Lung (tissue), 12 donors: Measurements from ENCODE around the gene RNF141. TPM values are rescaled to one million over a fixed set of nuclear protein-coding genes. Genes with fewer than 3 reads are reported as not detected.

ENCODE experiments used
- ATAC-seq: fragments of 200-7000 bp; cut with Tn5 transposase; one replicate; pipeline ENCODE4 v1.9.1; 2020; ENCODE audit warnings: moderate number of reproducible peaks; ENCODE audit not compliant: insufficient read depth, low FRiP score
- DNase-seq, 3 donors: peaks; one replicate each; pipeline ENCODE4 v3.0.0-alpha.2; 2013 to 2017
- H3K27ac ChIP-seq, 2 donors: one replicate each; pipeline ENCODE4 v1.5.1; 2013; ENCODE audit warnings: mild to moderate bottlenecking in 2 of 2, moderate library complexity in 2 of 2, control low read depth in 1 of 2, inconsistent platforms in 1 of 2, low read depth in 1 of 2, low read length in 1 of 2
- H3K27me3 ChIP-seq, 3 donors: one replicate each; pipeline ENCODE4 v1.5.1; 2013; ENCODE audit warnings: low read length in 2 of 3; ENCODE audit not compliant: control insufficient read depth in 3 of 3, insufficient read depth in 3 of 3
- H3K36me3 ChIP-seq, 4 donors: one replicate each; pipeline ENCODE4 v1.5.1; 2013; ENCODE audit warnings: low read length in 4 of 4, mild to moderate bottlenecking in 1 of 4, moderate library complexity in 1 of 4; ENCODE audit not compliant: control insufficient read depth in 4 of 4, insufficient read depth in 4 of 4
- H3K4me1 ChIP-seq, 5 donors: one replicate each; pipeline ENCODE4 v1.5.1; 2013; ENCODE audit warnings: low read length in 5 of 5, mild to moderate bottlenecking in 2 of 5, moderate library complexity in 1 of 5; ENCODE audit not compliant: control insufficient read depth in 5 of 5, insufficient read depth in 5 of 5
- H3K4me3 ChIP-seq: one replicate; pipeline ENCODE4 v1.5.1; 2013; ENCODE audit warnings: mild to moderate bottlenecking, control low read depth, moderate library complexity
- H3K9ac ChIP-seq, 2 donors: one replicate each; pipeline ENCODE4 v1.5.1; 2013; ENCODE audit warnings: low read length in 2 of 2, control low read depth in 1 of 2; ENCODE audit not compliant: insufficient read depth in 1 of 2
- H3K9me3 ChIP-seq, 4 donors: one replicate each; pipeline ENCODE4 v1.5.1; 2013; ENCODE audit warnings: low read length in 3 of 4, mild to moderate bottlenecking in 1 of 4, moderate library complexity in 1 of 4; ENCODE audit not compliant: control insufficient read depth in 4 of 4, insufficient read depth in 3 of 4
- WGBS, 2 donors: extraction: QIAGEN DNeasy Blood & Tissue Kit; methylation state at CpG; one replicate each; pipeline ENCODE4 v1.1.7; 2013; 5-methylcytosine and 5-hydroxymethylcytosine counted together
- polyA plus RNA-seq, 2 donors: library from polyadenylated mRNA; stranded (reverse); fragments of 200-250 nt; gene quantifications; one replicate each; pipeline ENCODE4 v1.2.1, GENCODE V29; 2013
- total RNA-seq, 2 donors: library from RNA; depleted of rRNA in 1 of 2; stranded (reverse); fragments of >200 nt in 1 of 2; gene quantifications; one replicate each; pipeline ENCODE4 v1.2.1, GENCODE V29; 2014 to 2021
- TF ChIP-seq, protein P1 (sequence below): IDR thresholded peaks from 2 replicates; pipeline ENCODE4 v1.5.1; 2012; ENCODE audit warnings: mild to moderate bottlenecking; ENCODE audit errors: control extremely low read depth, extremely low read depth
- donor health status: control.
- donor health status: control.
- donor health status: Bipolar disorder and iron deficiency.
- donor health status: healthy.
- donor health status: DM: yes; HTN: yes; CAD: no.

RNF141 gene
- total and polyA plus RNA-seq, 4 donors = 14.8 to 63.8 (median 33.4) TPM

GRCh38 chr11:10581481-10582019 is 40.6 kb upstream of the RNF141 start:
- ATAC-seq (peak; percentile 78), DNase-seq (no peak)
- 27 to 55% methylated on average over 4 of the region's 4 CpGs for WGBS, 2 donors
- no peaks in the 10 kb centered on the region for H3K9me3 ChIP-seq
- no peaks in the 10 kb centered on the region for H3K27me3 ChIP-seq
- no peak overlapping the region for H3K9ac ChIP-seq
- H3K27ac ChIP-seq = peak overlapping the region in 1 of 2 donors; percentile 86
- no peak overlapping the region for H3K4me3 ChIP-seq
- peaks cover 6 to 13% (median 8%) of the 10 kb centered on the region in 5 donors for H3K4me1 ChIP-seq
- H3K36me3 ChIP-seq = peaks cover 0 to 6% (median 0%) of the 10 kb centered on the region in 4 donors
- TF ChIP-seq, protein P1, sequence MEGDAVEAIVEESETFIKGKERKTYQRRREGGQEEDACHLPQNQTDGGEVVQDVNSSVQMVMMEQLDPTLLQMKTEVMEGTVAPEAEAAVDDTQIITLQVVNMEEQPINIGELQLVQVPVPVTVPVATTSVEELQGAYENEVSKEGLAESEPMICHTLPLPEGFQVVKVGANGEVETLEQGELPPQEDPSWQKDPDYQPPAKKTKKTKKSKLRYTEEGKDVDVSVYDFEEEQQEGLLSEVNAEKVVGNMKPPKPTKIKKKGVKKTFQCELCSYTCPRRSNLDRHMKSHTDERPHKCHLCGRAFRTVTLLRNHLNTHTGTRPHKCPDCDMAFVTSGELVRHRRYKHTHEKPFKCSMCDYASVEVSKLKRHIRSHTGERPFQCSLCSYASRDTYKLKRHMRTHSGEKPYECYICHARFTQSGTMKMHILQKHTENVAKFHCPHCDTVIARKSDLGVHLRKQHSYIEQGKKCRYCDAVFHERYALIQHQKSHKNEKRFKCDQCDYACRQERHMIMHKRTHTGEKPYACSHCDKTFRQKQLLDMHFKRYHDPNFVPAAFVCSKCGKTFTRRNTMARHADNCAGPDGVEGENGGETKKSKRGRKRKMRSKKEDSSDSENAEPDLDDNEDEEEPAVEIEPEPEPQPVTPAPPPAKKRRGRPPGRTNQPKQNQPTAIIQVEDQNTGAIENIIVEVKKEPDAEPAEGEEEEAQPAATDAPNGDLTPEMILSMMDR = no peak

DNA sequence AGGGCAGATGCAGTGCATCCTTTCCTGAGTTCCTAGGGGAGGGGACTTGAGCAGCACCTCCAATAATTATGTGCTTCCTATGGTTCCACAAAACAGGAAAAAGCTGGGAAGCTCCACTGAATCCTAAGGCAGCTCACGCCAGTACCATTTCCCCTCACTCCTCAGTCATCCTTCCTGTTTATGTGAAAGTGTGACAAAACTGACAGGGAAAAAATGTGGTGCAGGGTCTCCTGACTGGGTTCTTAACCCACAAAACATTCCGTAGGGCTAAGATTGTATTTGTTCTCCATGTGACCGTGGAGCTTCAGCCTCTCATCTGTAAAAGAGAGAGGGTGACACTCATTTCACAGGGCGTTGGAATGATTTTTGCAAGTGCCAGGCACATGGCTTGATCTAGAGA is 39.6 kb upstream of the RNF141 start:
- Histone ChIP-seq H3K27ac (peak overlapping the region in 1 of 2 donors; percentile 86), H3K9ac (no peak overlapping the region), H3K27me3 (no peaks in the 10 kb centered on the region), H3K9me3 (no peaks in the 10 kb centered on the region), H3K36me3 (peaks cover 0 to 10% (median 2%) of the 10 kb centered on the region in 4 donors), H3K4me3 (no peak overlapping the region), H3K4me1 (peaks cover 6 to 12% (median 8%) of the 10 kb centered on the region in 5 donors)
- DNase-seq (peak in 2 of 3 donors; percentile 39 to 52), ATAC-seq (no peak)
- TF ChIP-seq, protein P1 = no peak
- 48 to 49% methylated on average over 4 of the region's 4 CpGs for WGBS, 2 donors

- no peak overlapping the region for H3K27ac ChIP-seq
- ATAC-seq (no peak), DNase-seq (no peak)
- 92 to 95% methylated on average over 3 of the region's 3 CpGs for WGBS, 2 donors
- H3K4me3 ChIP-seq = no peak overlapping the region
- H3K36me3 ChIP-seq = peaks cover 0 to 10% (median 4%) of the 10 kb centered on the region in 4 donors
- no peak overlapping the region for H3K9ac ChIP-seq
- H3K4me1 ChIP-seq = peaks cover 6 to 12% (median 8%) of the 10 kb centered on the region in 5 donors
- H3K27me3 ChIP-seq = no peaks in the 10 kb centered on the region
- H3K9me3 ChIP-seq = no peaks in the 10 kb centered on the region
- TF ChIP-seq, protein P1 = no peak
Observed at GRCh38 chr11:10579700-10580099, 38.7 kb upstream of the RNF141 start.

DNA sequence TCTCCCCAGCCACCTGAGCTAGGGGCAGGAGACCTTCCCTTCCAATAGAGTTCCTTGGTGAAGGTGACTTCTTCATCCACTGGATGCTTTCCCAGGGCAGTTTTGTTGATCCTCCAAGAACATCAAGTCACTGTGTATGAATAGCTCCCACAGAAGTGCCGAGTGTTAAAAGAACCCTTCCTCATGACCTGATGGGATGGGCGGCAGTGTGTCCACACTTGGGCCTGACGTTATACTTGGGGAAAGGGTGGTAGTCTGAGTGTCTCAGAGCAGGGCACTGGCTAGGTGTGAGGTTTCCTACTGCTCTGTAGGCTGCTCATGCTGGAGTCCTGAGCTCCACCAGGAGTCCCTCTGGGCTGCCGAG is 35.0 kb upstream of the RNF141 start:
- 94 to 99% methylated on average over 4 of the region's 4 CpGs for WGBS, 2 donors
- no peaks in the 10 kb centered on the region for H3K9me3 ChIP-seq
- ATAC-seq (no peak), DNase-seq (no peak)
- peaks cover 0 to 10% (median 4%) of the 10 kb centered on the region in 4 donors for H3K36me3 ChIP-seq
- H3K4me3 ChIP-seq = no peak overlapping the region
- no peak overlapping the region for H3K9ac ChIP-seq
- H3K27ac ChIP-seq = no peak overlapping the region
- no peaks in the 10 kb centered on the region for H3K27me3 ChIP-seq
- peaks cover 0 to 14% (median 4%) of the 10 kb centered on the region in 5 donors for H3K4me1 ChIP-seq
- TF ChIP-seq, protein P1 = no peak
